Right ventricle myocardium superior (tissue), 1 donor: ENCODE results near the gene SCN1A. TPM values are rescaled to one million over a fixed set of nuclear protein-coding genes. Genes with fewer than 3 reads are reported as not detected.
"Not testable (repeated sequence)": the region's sequence is repeated elsewhere in the genome, so short reads cannot be mapped to it uniquely, and the experiment has no call there.

Experiments
- ATAC-seq: fragments of 200-7000 bp; cut with Tn5 transposase; one replicate; pipeline ENCODE4 v1.9.1; 2020; ENCODE audit warnings: mild to moderate bottlenecking; ENCODE audit not compliant: poor library complexity
- DNase-seq: peaks from one replicate; pipeline ENCODE4 v3.0.0-alpha.2; 2020
- intact Hi-C: fragments of 100-400 bp; cut with DNase I; formaldehyde crosslinking; loops from one replicate; pipeline ENCODE4 v1.11.2; 2022
- total RNA-seq: library from RNA; stranded (reverse); fragmentation: NEBNext Ultra II Directional; extraction: Animal tissue kit (Norgen Biotek cat#: 25700); gene quantifications from one replicate; pipeline ENCODE4 v1.2.1, GENCODE V29; 2021
- donor health status: DM: no; HTN: yes; CAD: no; lungs with severe emphysema.

SCN1A gene
- total RNA-seq, 1 donor from 2014 or later, result 0.59 TPM

- intact Hi-C loops, result no loop called here
- DNase-seq (no peak), ATAC-seq (no peak)
These were observed 10.3 kb upstream of the SCN1A start for GRCh38 chr2:166138144-166138543.

GRCh38 chr2:166137331-166137730, 9.5 kb upstream of the SCN1A start:
- intact Hi-C loops, result no loop called here
- no peak for DNase-seq
- ATAC-seq, result no peak

- ATAC-seq, result no peak
- no peak for DNase-seq
- intact Hi-C loops, result no loop called here
These were observed 8.0 kb upstream of the SCN1A start for GRCh38 chr2:166135849-166136258.

GRCh38 chr2:166135152-166135848, 7.5 kb upstream of the SCN1A start:
- no peak for DNase-seq
- intact Hi-C loops, result no loop called here

GRCh38 chr2:166134252-166135151, 6.7 kb upstream of the SCN1A start:
- DNase-seq (no peak), ATAC-seq (no peak)
- intact Hi-C loops, result no loop called here

More at GRCh38 chr2:166135152-166135848, 7.5 kb upstream of the SCN1A start:
- ATAC-seq, result no peak

- ATAC-seq, result no peak
- DNase-seq, result no peak
- intact Hi-C loops, result no loop called here
These were observed 5.8 kb upstream of the SCN1A start for GRCh38 chr2:166133653-166134052.

- no peak for DNase-seq
- ATAC-seq, result no peak
- intact Hi-C loops, result loop anchor here (10.0 kb wide), 2 partner anchors 73 to 173 kb away; partner anchors contain the start of gene TTC21B
These were observed 311 bp upstream of the SCN1A start for GRCh38 chr2:166128156-166128505.

- intact Hi-C loops, result loop anchor here (10.0 kb wide), 2 partner anchors 71 to 171 kb away; partner anchors contain the start of gene TTC21B
- ATAC-seq (no peak), DNase-seq (no peak)
These were observed 1.7 kb downstream of the SCN1A start for GRCh38 chr2:166126007-166126639.

- ATAC-seq, result no peak
- no peak for DNase-seq
- intact Hi-C loops, result loop anchor here (10.0 kb wide), 2 partner anchors 71 to 171 kb away; partner anchors contain the start of gene TTC21B
These were observed 2.3 kb downstream of the SCN1A start for GRCh38 chr2:166125557-166125956.

GRCh38 chr2:166118180-166118579, 9.6 kb downstream of the SCN1A start:
- intact Hi-C loops, result no loop called here
- DNase-seq (no peak), ATAC-seq (no peak)

GRCh38 chr2:166117491-166117890, 10.3 kb downstream of the SCN1A start:
- ATAC-seq, result no peak
- intact Hi-C loops, result no loop called here
- DNase-seq, result no peak

GRCh38 chr2:166115589-166115988, 12.2 kb downstream of the SCN1A start:
- intact Hi-C loops, result no loop called here
- DNase-seq, result no peak

GRCh38 chr2:166112193-166112605, 15.6 kb downstream of the SCN1A start:
- ATAC-seq, result no peak
- no peak for DNase-seq
- intact Hi-C loops, result no loop called here

More at GRCh38 chr2:166115589-166115988, 12.2 kb downstream of the SCN1A start:
- no peak for ATAC-seq

- ATAC-seq (no peak), DNase-seq (no peak)
- intact Hi-C loops, result no loop called here
These were observed 21.3 kb downstream of the SCN1A start for GRCh38 chr2:166106431-166107015.

GRCh38 chr2:166104773-166105172, 23.0 kb downstream of the SCN1A start:
- intact Hi-C loops, result no loop called here
- ATAC-seq, result no peak
- DNase-seq, result no peak

GRCh38 chr2:166104084-166104483, 23.7 kb downstream of the SCN1A start:
- intact Hi-C loops, result no loop called here
- DNase-seq (no peak), ATAC-seq (no peak)

GRCh38 chr2:166103277-166103676, 24.5 kb downstream of the SCN1A start:
- intact Hi-C loops, ATAC-seq, DNase-seq: not testable (repeated sequence)

GRCh38 chr2:166094325-166094724, 33.5 kb downstream of the SCN1A start:
- DNase-seq, result no peak
- intact Hi-C loops, result no loop called here
- no peak for ATAC-seq

GRCh38 chr2:166092889-166093288, 34.9 kb downstream of the SCN1A start:
- ATAC-seq, result no peak
- intact Hi-C loops, result no loop called here

More at GRCh38 chr2:166092889-166093288, 34.9 kb downstream of the SCN1A start:
- no peak for DNase-seq
